CD4-positive, alpha-beta T cell (primary cell): Measurements from ENCODE around the gene GALNTL6. TPM values are rescaled to one million over a fixed set of nuclear protein-coding genes. Genes with fewer than 3 reads are reported as not detected.

Experiments used
- ATAC-seq: fragments of 200-7000 bp; cut with Tn5 transposase; one replicate; pipeline ENCODE4 v1.10.0; 2022; ENCODE audit warnings: mild to moderate bottlenecking; ENCODE audit not compliant: poor library complexity
- CTCF ChIA-PET: fragments of 350-600 bp; sonication (Branson Sonifier 250); formaldehyde crosslinking; loops from one replicate; lab custom pipeline; 2021; ENCODE audit warnings: antibody characterized with exemption, inconsistent platforms; lab: Charles Lee
- POLR2A ChIA-PET: fragments of 350-600 bp; sonication (Branson Sonifier 250); formaldehyde crosslinking; loops from one replicate; lab custom pipeline; 2021; ENCODE audit warnings: antibody characterized with exemption, inconsistent platforms; lab: Charles Lee
- DNase-seq, 14 experiments: peaks; one replicate each; pipeline ENCODE4 v3.0.0-alpha.2; 2013 to 2020; ENCODE audit warnings: mixed read lengths in 2 of 14
- H3K27ac ChIP-seq, 2 donors: one replicate each; pipeline versions ENCODE4 v1.5.1 to v1.7.0; 2013; ENCODE audit warnings: low read length in 2 of 2, low read depth in 1 of 2, mild to moderate bottlenecking in 1 of 2
- H3K27me3 ChIP-seq, 2 experiments: 1 replicate in 1 of 2; 2 replicates in 1 of 2; pipeline versions ENCODE4 v1.6.1 to v1.7.0; 2013; ENCODE audit warnings: low read length in 2 of 2, control low read depth in 1 of 2, mild to moderate bottlenecking in 1 of 2, moderate library complexity in 1 of 2; ENCODE audit not compliant: insufficient read depth in 2 of 2, control insufficient read depth in 1 of 2
- H3K36me3 ChIP-seq: one replicate; pipeline ENCODE4 v1.6.1; 2013; ENCODE audit warnings: low read length, control low read depth; ENCODE audit not compliant: insufficient read depth
- H3K4me1 ChIP-seq: one replicate; pipeline ENCODE4 v1.6.1; 2013; ENCODE audit warnings: low read length, control low read depth; ENCODE audit not compliant: insufficient read depth
- H3K4me3 ChIP-seq: one replicate; pipeline ENCODE4 v1.5.1; 2013; ENCODE audit warnings: mild to moderate bottlenecking, low read length, moderate library complexity
- H3K9me3 ChIP-seq, 2 experiments: 1 replicate in 1 of 2; 2 replicates in 1 of 2; pipeline versions ENCODE4 v1.6.1 to v1.7.0; 2013; ENCODE audit warnings: low read length in 2 of 2, mild to moderate bottlenecking in 2 of 2, control low read depth in 1 of 2, moderate library complexity in 1 of 2; ENCODE audit not compliant: control insufficient read depth in 1 of 2, insufficient read depth in 1 of 2
- H3K27ac Mint-ChIP-seq: one replicate; pipeline ENCODE4 v1.8.0; 2020; ENCODE audit warnings: mixed read lengths
- H3K27me3 Mint-ChIP-seq: one replicate; pipeline ENCODE4 v1.8.0; 2021; ENCODE audit warnings: mixed read lengths
- H3K36me3 Mint-ChIP-seq: one replicate; pipeline ENCODE4 v1.8.0; 2021; ENCODE audit warnings: low read depth, mixed read lengths
- H3K4me1 Mint-ChIP-seq: one replicate; pipeline ENCODE4 v1.8.0; 2021; ENCODE audit warnings: low read depth, mixed read lengths
- H3K4me3 Mint-ChIP-seq: one replicate; pipeline ENCODE4 v1.8.0; 2020; ENCODE audit warnings: mild to moderate bottlenecking, mixed read lengths
- H3K9me3 Mint-ChIP-seq: one replicate; pipeline ENCODE4 v1.8.0; 2020; ENCODE audit warnings: mixed read lengths
- intact Hi-C, 2 experiments: fragments of 100-400 bp; cut with DNase I in 1 of 2; cut with micrococcal nuclease in 1 of 2; formaldehyde crosslinking; loops; one replicate each; pipeline versions ENCODE4 v1.15.1 to v1.9.0; 2023 to 2025; cut with DNase I, micrococcal nuclease
- total RNA-seq, 174 experiments: library from RNA in 2 of 174; stranded (reverse) in 2 of 174; gene quantifications; one replicate each; pipeline ENCODE4 v1.2.3 and lab custom pipeline; 2021 to 2026
- TF ChIP-seq, protein P1 (sequence below): fragments of 200-600 bp; IDR thresholded peaks from one replicate; pipeline ENCODE4 v1.8.0; 2022; ENCODE audit warnings: antibody characterized with exemption, mild to moderate bottlenecking

The GALNTL6 gene
- total RNA-seq, 2 experiments from 2014 or later = not detected

DNA sequence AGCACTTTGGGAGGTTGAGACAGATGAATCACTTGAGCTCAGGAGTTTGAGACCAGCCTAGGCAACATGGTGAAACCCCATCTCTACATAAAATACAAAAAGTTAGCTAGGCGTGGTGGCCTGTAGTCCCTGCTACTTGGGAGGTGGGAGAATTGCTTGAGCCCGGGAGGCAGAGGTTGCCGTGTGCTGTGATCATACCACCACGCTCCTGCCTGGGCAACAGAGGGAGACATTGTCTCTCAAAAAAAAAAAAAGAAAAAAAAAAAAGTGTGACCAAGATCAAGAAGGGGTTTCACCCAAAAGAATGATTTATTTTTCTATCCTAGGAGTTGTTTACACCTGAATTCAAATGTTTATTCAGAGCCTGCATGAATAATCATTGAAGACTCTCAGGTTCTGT lies 783.0 kb downstream of the GALNTL6 start:
- CTCF ChIA-PET = no interaction called here
- Mint-ChIP-seq H3K4me1 (no peaks in the 10 kb centered on the region), H3K9me3 (peaks cover 5% of the 10 kb centered on the region), H3K4me3 (no peak overlapping the region), H3K27ac (no peak overlapping the region), H3K36me3 (no peaks in the 10 kb centered on the region), H3K27me3 (no peaks in the 10 kb centered on the region)
- H3K27ac ChIP-seq = no peak overlapping the region
- TF ChIP-seq, protein P1, sequence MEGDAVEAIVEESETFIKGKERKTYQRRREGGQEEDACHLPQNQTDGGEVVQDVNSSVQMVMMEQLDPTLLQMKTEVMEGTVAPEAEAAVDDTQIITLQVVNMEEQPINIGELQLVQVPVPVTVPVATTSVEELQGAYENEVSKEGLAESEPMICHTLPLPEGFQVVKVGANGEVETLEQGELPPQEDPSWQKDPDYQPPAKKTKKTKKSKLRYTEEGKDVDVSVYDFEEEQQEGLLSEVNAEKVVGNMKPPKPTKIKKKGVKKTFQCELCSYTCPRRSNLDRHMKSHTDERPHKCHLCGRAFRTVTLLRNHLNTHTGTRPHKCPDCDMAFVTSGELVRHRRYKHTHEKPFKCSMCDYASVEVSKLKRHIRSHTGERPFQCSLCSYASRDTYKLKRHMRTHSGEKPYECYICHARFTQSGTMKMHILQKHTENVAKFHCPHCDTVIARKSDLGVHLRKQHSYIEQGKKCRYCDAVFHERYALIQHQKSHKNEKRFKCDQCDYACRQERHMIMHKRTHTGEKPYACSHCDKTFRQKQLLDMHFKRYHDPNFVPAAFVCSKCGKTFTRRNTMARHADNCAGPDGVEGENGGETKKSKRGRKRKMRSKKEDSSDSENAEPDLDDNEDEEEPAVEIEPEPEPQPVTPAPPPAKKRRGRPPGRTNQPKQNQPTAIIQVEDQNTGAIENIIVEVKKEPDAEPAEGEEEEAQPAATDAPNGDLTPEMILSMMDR = no peak
- H3K4me1 ChIP-seq = no peaks in the 10 kb centered on the region
- POLR2A ChIA-PET = no interaction called here
- DNase-seq = no peak
- no peak for ATAC-seq
- no peaks in the 10 kb centered on the region for H3K36me3 ChIP-seq
- H3K4me3 ChIP-seq = no peak overlapping the region
- H3K27me3 ChIP-seq = no peaks in the 10 kb centered on the region
- intact Hi-C loops = no loop called here
- no peaks in the 10 kb centered on the region for H3K9me3 ChIP-seq

DNA sequence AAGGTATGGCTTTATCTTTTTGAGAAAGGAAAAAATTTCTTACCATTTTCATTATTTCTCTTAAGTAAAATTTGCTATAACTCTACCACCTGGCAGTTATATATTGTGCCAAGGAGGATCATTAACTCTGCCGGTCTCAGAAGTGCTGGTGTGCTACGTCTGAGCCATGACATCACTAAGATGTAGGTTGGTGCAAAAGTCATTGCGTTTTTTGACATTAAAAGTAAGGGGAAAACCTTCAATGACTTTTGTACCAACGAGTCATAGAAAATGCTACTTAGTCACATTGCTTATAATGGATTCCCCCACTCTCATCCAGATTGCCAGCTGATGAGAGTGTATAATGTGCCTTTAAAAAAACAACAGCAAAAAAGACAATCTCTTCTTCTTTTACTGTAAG lies 786.4 kb downstream of the GALNTL6 start:
- H3K27ac ChIP-seq = no peak overlapping the region
- H3K9me3 Mint-ChIP-seq = no peaks in the 10 kb centered on the region
- POLR2A ChIA-PET = no interaction called here
- no peaks in the 10 kb centered on the region for H3K27me3 Mint-ChIP-seq
- H3K4me3 Mint-ChIP-seq = no peak overlapping the region
- no peaks in the 10 kb centered on the region for H3K4me1 Mint-ChIP-seq
- H3K36me3 Mint-ChIP-seq = no peaks in the 10 kb centered on the region
- H3K27ac Mint-ChIP-seq = no peak overlapping the region
- H3K36me3 ChIP-seq = no peaks in the 10 kb centered on the region
- DNase-seq (no peak), ATAC-seq (no peak)
- no peaks in the 10 kb centered on the region for H3K9me3 ChIP-seq
- H3K27me3 ChIP-seq = no peaks in the 10 kb centered on the region
- CTCF ChIA-PET = no interaction called here
- TF ChIP-seq, protein P1 = no peak
- intact Hi-C loops = no loop called here
- H3K4me1 ChIP-seq = no peaks in the 10 kb centered on the region
- no peak overlapping the region for H3K4me3 ChIP-seq

DNA sequence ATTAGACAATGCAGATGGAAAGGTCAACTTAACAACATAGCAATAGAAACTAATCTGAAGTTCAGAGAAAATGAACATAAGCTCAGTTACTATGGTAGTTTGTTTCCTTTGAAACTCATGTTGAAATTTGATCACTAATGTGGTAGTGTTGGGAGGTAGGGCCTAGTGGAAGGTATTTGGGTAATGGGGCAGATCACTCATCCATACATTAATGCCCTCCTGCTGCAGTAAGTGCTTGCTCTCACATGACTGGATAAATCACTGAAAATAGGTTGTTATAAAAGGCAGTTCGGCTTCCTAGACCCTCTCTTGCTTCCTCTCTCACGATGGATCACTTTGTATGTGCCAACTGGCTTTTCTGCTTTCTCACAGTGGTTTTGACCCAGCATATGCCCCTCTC lies 788.0 kb downstream of the GALNTL6 start:
- H3K4me1 ChIP-seq = no peaks in the 10 kb centered on the region
- H3K4me3 ChIP-seq = no peak overlapping the region
- H3K9me3 ChIP-seq = no peaks in the 10 kb centered on the region
- Mint-ChIP-seq H3K27ac (no peak overlapping the region), H3K4me3 (no peak overlapping the region), H3K4me1 (no peaks in the 10 kb centered on the region), H3K36me3 (no peaks in the 10 kb centered on the region), H3K9me3 (peaks cover 3% of the 10 kb centered on the region), H3K27me3 (no peaks in the 10 kb centered on the region)
- ATAC-seq (no peak), DNase-seq (no peak)
- ChIA-PET POLR2A (no interaction called here), CTCF (no interaction called here)
- intact Hi-C loops = no loop called here
- TF ChIP-seq, protein P1 = no peak
- H3K36me3 ChIP-seq = no peaks in the 10 kb centered on the region
- no peaks in the 10 kb centered on the region for H3K27me3 ChIP-seq
- no peak overlapping the region for H3K27ac ChIP-seq
